ENCODE measurements around the gene RAB3GAP2.

DNA sequence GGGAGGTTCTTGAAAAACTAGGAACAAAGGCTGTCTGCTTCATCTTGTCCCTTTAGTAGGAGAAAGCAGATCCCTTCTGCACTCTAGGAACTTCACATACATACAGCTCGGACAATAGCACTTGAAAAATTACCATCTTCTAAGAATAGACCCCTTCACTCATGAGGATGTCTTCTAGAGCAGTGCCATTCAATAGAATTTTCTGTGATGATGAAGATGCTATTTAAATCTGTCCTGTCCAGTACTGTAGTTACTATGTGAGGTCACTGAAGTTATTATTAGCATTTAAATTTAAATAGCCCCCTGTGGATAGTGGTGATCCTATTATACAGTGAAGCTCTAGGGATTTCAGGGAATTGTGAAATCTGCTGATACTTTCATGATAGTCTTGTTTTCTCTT is 46.4 kb upstream of the RAB3GAP2 start:
- no peak for TF ChIP-seq POLR2AphosphoS5 (IDR thresholded peaks at IDR 0.05)
- TF ChIP-seq, protein P1, sequence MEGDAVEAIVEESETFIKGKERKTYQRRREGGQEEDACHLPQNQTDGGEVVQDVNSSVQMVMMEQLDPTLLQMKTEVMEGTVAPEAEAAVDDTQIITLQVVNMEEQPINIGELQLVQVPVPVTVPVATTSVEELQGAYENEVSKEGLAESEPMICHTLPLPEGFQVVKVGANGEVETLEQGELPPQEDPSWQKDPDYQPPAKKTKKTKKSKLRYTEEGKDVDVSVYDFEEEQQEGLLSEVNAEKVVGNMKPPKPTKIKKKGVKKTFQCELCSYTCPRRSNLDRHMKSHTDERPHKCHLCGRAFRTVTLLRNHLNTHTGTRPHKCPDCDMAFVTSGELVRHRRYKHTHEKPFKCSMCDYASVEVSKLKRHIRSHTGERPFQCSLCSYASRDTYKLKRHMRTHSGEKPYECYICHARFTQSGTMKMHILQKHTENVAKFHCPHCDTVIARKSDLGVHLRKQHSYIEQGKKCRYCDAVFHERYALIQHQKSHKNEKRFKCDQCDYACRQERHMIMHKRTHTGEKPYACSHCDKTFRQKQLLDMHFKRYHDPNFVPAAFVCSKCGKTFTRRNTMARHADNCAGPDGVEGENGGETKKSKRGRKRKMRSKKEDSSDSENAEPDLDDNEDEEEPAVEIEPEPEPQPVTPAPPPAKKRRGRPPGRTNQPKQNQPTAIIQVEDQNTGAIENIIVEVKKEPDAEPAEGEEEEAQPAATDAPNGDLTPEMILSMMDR (IDR thresholded peaks at IDR 0.05 in 8 of 11, conservative IDR thresholded peaks at IDR 0.05 in 3 of 11): no peak

Data from spleen (tissue), 7 donors.